Subcutaneous adipose tissue (tissue), 4 donors: Measurements from ENCODE around the gene KCNA10. TPM values are rescaled to one million over a fixed set of nuclear protein-coding genes. Genes with fewer than 3 reads are reported as not detected.

Experiments
- CTCF ChIP-seq: fragments of 450-650 bp; IDR thresholded peaks from one replicate; pipeline ENCODE4 v1.5.1; 2016; ENCODE audit warnings: low read depth, mild to moderate bottlenecking, control low read depth, antibody characterized with exemption, moderate library complexity
- total RNA-seq, 4 donors: library from RNA; depleted of rRNA; stranded (reverse); fragments of >200 nt; gene quantifications; one replicate each; pipeline ENCODE4 v1.1.0, GENCODE V29; 2016

Gene KCNA10
- total RNA-seq, 4 donors from 2014 or later: not detected

- TF ChIP-seq CTCF: no peak
These were observed 35.7 kb downstream of the KCNA10 start for GRCh38 chr1:110483308-110483685.

GRCh38 chr1:110482662-110483307 is 36.2 kb downstream of the KCNA10 start:
- TF ChIP-seq CTCF: no peak

GRCh38 chr1:110481968-110482623 is 36.9 kb downstream of the KCNA10 start:
- no peak for TF ChIP-seq CTCF

- TF ChIP-seq CTCF: no peak
These were observed 38.4 kb downstream of the KCNA10 start for GRCh38 chr1:110480356-110481096.

GRCh38 chr1:110478886-110479285 is 40.1 kb downstream of the KCNA10 start:
- no peak for TF ChIP-seq CTCF

GRCh38 chr1:110477967-110478640 is 40.9 kb downstream of the KCNA10 start:
- TF ChIP-seq CTCF: no peak
